HG02973 (cell line): Measurements from ENCODE around the gene AKAP17A.
"Not testable (repeated sequence)": the region's sequence is repeated elsewhere in the genome, so short reads cannot be mapped to it uniquely, and the experiment has no call there.

ENCODE experiments used
- ATAC-seq: cut with Tn5 transposase; IDR thresholded peaks from one replicate; pipeline ENCODE4 v1.9.1; 2021; ENCODE audit warnings: moderate library complexity; ENCODE audit not compliant: unreplicated experiment

AKAP17A gene

GRCh38 chrX:1591102-1591862, at the start of gene AKAP17A:
AKAP17A (plus strand) TSS chrX:1591604; CDS start chrX:1593463, 1,859 bp downstream.
- ATAC-seq, result peak; percentile 85

- no peak for ATAC-seq
Measured at GRCh38 chrX:1542994-1543725, 48.2 kb upstream of the AKAP17A start.

- ATAC-seq, result no peak
Measured at GRCh38 chrX:1545776-1546408, 45.5 kb upstream of the AKAP17A start.

GRCh38 chrX:1546691-1547251, 44.6 kb upstream of the AKAP17A start:
- ATAC-seq, result no peak

GRCh38 chrX:1551959-1552546, 39.4 kb upstream of the AKAP17A start:
- ATAC-seq, result no peak

GRCh38 chrX:1554469-1555210, 36.8 kb upstream of the AKAP17A start:
- no peak for ATAC-seq

GRCh38 chrX:1555370-1555769, 36.0 kb upstream of the AKAP17A start:
- no peak for ATAC-seq

- ATAC-seq, result not testable (repeated sequence)
Measured at GRCh38 chrX:1557442-1557841, 34.0 kb upstream of the AKAP17A start.

GRCh38 chrX:1558761-1559468, 32.5 kb upstream of the AKAP17A start:
- no peak for ATAC-seq

GRCh38 chrX:1561164-1561563, 30.2 kb upstream of the AKAP17A start:
- ATAC-seq, result no peak

GRCh38 chrX:1564077-1564476, 27.3 kb upstream of the AKAP17A start:
- ATAC-seq, result not testable (repeated sequence)

GRCh38 chrX:1564750-1565683, 26.4 kb upstream of the AKAP17A start:
- peak; percentile 60 for ATAC-seq

GRCh38 chrX:1574181-1574580, 17.2 kb upstream of the AKAP17A start:
- ATAC-seq, result not testable (repeated sequence)

- ATAC-seq, result no peak
Measured at GRCh38 chrX:1576201-1576992, 15.0 kb upstream of the AKAP17A start.

GRCh38 chrX:1577845-1578244, 13.6 kb upstream of the AKAP17A start:
- no peak for ATAC-seq

GRCh38 chrX:1578511-1579173, 12.8 kb upstream of the AKAP17A start:
- no peak for ATAC-seq

GRCh38 chrX:1581132-1581531, 10.3 kb upstream of the AKAP17A start:
- peak; percentile 53 for ATAC-seq
